ENCODE results near the gene NTM.

NTM gene

DNA sequence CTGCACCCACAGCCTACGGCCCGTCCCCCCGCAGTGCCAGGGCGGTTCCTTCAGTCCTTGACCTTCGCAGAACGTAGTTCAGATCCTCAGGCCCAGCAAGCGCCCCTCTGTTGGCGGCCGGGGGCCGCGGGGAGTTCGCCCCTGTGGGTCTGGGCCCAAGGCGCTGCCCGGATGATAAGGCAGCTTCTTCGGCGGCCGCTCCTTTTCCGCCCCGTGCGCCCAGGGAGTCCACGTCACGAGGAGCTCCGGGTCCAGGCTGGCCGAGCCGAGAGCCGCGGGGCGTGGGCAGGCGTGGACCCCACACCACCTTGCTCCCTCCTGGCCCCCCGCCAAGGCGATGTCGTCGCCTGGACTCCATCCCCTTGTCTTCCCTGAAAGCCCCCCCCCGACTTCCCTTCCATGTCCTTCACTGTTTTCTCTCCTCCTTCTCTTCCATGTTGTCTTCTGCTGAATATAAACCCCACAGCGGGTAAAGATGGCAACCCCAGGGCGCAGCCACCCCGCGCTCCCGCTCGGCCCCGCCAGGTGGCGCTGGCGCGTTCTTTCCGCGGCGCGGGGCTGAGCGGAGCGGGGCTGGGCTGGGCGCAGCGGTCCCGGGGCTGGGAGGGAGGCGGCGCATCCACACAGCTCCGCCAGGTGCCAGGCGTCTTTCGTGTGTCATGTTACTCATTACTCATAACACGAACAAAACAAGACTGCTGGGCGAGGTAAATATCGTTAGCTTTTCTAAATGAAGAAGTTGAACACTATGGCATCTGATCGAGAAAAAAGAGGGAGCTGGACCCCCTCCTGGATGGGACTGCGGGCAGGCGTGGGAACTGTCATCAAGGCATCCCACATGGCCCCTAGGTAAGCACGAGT lies 321.0 kb downstream of the NTM start:
- DNase-seq: peak in 1 of 2 experiments; percentile 11

DNA sequence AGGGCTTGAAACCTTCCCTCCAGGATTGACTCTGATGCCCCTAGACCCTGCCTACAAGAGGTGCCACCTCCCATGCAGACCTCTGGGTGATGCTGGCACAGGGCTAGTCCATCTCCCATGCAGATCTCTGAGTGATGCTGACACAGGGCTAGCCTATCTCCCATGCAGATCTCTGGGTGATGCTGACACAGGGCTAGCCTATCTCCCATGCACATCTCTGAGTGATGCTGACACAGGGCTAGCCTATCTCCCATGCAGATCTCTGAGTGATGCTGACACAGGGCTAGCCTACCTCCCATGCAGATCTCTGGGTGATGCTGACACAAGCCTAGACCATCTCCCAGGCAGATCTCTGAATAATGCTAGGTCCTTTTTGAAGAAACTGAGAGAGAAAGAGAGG lies 321.7 kb downstream of the NTM start:
- DNase-seq: no peak

DNA sequence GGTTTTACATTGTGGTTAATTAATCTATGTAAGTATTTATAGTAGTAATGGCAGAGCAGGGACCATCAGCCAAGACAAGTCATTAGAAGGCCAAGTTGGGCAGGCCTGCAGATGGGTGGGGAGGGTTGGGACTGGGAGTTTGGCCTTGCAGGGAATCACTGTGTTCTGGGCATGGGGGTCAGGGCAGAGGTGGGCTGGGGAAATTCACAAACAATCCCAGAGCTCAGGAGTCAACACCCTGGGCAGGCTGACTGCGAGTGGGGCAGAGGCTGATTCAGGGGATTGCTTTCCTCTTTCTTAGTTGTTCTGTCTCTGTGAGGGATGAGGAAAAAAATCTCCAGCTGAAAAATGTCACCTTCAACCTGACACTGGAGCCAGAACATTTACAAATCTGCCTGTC lies 322.5 kb downstream of the NTM start:
- DNase-seq: no peak

- no peak for DNase-seq
Observed at GRCh38 chr11:131693756-131694155, 323.3 kb downstream of the NTM start.

DNA sequence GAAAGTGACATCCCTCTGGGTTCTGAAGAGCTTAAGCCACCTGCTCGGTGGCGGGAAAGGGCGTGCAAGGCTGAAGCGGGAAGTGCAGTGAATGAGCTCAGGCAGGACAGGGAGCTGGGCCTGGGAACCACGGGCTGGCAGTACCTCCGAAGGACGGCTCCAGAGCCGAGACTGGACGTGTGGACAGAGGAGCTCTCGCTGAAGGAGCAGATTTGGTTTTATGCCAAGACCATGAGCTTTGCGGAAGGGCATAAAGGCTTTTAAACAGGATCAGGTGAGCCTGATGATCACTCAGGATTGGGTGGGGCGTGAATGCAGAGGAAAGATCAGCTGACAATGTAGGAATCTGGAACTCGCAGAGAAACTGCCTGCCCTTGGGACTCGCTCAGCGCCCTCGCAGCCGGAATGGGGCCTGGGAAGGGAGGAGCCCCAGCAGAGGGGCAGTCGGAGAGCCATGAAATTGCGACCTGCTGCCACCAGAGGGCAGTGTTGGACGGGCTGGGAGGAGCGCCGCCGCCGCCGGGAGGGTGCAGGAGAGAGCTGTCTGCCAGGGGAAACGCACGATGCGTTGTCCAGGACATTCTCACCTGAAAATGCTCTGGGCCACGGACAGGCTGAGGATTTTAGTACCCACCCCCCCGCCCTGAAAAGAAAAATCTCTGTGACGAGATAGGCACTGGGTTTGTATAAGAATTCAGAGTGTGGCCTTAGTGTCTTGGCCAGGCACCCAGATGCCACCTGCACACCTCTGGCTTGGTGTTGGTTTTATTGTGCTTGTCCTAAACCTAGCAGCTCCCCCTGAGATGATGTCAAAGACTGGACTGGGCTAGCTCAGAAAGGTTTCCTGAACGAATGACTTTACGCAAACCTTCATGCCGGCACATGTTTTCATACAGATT lies 324.4 kb downstream of the NTM start:
- peak; percentile 33 to 53 for DNase-seq

GRCh38 chr11:131695889-131696429 lies 325.5 kb downstream of the NTM start:
- DNase-seq: no peak

DNA sequence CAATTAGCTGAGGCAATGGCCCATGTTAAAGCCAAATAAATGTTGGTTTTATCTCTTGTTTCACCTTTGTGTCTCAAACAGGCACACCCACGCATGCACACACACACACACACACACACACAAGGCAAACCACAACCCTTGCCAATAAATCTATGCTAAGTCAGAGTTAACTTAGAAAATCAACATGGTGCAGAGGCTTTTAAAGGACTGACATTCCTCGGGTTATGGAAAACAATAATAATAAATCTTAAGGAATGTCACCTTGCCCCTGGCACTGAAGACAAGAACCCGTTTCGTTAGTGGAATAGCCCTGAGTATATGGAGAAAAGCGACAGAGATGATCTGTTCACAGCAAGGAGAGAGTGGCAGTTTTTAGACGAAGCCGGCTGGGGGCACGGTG lies 326.3 kb downstream of the NTM start:
- DNase-seq: no peak

DNA sequence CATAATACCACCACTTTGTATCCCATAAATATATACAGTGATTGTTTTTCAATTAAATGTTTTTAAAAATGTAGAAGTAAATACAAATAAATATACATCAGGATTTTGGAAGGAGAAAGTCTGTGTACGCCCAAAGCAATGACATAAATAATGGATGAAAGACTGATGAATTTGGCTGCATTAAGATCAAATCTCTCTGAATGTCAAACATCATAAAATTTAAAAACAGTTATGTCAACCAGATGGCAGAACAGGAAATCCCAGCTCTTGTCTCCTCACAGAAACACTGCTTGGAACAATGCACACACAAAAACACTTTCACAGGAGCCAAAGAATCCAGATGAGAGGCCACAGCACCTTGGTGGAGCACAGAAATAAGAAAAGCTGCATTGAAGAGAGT lies 332.9 kb downstream of the NTM start:
- DNase-seq: no peak

DNA sequence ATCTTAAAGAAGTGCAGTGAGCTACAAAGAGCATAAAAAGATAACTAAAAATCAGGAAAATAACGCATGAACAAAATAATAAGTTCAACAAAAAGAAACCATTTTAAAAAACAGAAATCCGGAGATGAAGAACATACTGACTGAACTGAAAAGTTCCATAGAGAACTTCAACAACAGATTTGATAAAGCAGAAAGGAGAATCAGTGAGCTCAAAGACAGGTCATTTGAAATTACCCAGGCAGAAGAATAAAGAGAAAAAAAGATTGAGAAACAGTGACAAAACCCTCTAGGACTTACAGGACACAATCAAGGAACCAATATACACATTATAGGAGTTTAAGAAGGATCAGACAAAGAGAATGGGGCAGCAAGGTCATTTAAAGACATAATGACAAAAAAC lies 334.3 kb downstream of the NTM start:
- DNase-seq: no peak

GRCh38 chr11:131710511-131710910 lies 340.1 kb downstream of the NTM start:
- DNase-seq: no peak

- DNase-seq: no peak
Observed at GRCh38 chr11:131712897-131713296, 342.5 kb downstream of the NTM start.

DNA sequence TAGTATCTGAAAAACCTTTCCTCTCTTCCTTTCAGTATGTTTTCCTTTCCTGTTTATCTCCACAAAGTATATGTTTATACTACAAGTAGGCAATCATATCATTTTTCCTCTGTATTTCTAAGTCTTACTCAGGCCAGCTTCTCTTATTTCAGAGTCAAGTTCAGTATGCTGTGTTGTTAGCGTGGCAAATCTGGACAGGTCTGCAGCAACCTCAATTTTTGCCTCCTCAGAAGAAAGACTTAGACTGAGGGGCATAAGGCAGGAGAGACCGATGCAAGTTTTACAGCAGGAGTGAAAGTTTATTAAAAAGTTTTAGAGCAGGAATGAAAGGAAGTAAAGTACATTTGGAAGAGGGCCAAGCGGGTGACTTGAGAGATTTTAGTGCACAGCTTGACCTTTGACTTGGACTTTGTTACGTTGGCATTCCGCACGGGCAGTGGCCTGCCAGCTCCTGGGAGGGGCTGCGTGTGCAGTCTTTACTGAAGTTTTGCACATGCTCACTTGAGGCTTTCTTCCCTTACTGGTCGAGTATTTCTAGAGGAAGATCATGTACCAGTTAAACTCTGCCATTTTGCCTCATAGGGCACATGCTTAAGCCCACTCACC lies 343.2 kb downstream of the NTM start:
- DNase-seq: no peak

DNA sequence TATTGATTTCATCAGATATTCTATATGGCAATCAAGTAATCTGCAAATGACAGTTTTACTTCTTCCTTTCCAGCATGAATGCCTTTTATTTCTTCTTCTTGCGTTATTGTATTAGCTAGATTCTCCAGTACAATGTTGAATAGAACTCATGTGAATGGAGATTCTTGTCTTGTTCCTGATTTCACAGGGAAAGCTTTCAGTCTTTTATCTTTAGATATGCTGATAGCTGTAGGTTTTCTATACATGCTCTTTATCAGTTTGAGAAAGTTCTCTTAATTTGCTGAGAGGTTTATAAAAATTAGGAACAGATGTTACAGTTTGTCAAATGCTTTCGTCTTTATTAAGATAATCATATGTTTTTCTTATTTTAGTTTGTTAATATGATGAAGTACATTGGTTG lies 347.2 kb downstream of the NTM start:
- DNase-seq: no peak

GRCh38 chr11:131723088-131723487 lies 352.7 kb downstream of the NTM start:
- no peak for DNase-seq

DNA sequence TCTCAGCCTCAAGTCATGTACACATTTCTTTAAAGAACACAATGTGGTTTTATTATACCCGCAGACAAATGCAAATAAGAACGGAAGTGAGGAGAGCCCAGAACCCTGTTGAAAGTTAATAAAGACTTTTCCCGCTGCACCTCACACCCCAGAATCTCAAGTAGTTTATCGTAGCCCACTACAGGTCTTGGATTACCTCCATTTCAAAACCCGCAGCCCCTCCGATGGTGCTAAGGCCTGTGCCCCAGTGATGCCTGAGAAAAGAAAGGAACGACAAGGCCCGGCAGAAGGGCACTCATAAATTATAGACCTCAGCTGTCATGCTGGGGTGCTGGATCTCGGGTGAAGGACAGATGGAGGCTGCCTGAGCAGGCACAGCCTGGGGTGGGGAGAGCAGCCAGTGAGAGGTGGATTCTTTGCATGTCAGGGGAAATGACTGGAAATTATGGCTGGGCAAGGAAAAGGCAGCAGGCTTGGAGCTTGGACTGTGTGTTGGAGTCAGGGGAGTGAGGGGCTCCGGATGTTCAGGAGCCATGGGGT lies 354.1 kb downstream of the NTM start:
- DNase-seq: no peak

- DNase-seq: no peak
Observed at GRCh38 chr11:131734871-131735270, 364.5 kb downstream of the NTM start.

- no peak for DNase-seq
Observed at GRCh38 chr11:131737357-131737756, 366.9 kb downstream of the NTM start.

DNA sequence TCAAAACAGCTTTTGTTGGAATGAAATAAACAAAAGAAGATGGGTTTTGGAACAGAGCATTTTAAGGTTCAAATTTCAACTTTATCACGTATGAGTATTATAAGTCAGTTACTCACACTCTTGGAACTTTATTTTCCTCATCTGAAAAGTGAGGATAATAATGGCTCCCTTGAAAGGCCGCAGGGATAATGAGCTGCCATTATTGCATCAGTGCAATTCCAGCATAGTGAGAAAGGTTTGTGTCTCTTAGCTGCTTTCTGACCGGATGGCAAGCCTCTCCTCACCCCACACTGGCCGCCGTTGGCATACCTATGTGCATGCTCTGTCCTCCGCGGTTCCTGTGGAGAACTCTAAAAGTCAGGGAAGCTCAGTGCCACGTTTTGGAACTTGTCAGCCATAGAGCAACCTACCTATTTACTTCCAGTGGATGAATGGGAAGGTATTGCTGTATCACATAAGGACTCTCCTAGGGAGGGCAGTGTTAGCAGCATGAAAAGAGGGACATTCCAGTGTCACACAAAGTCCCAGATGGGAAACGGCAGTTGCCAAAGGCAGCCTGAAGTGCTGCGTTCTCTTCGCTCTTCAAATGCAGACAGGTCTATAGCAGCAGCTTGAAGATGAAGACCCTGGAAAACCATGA lies 368.9 kb downstream of the NTM start:
- no peak for DNase-seq

GRCh38 chr11:131744847-131745246 lies 374.4 kb downstream of the NTM start:
- no peak for DNase-seq

DNA sequence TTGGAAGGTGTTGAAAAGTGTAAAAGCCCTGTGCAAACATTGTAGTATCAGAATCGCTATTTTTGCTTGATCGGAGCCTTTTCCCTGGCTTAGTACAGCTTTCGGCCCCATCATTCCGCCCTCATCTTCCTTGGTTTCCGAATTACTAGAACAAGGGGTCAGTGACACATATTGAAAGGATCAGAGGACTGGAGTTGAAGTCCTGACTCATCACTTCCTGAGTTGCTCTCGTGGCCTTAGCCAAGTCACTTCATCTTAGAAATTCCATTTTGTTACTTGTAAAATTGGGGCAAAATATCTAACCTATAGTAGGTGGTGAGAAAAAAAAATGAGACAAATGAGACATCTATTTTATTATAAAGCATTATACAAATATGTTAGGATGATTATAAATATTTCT lies 375.0 kb downstream of the NTM start:
- DNase-seq: no peak

GRCh38 chr11:131746201-131746600 lies 375.8 kb downstream of the NTM start:
- DNase-seq: no peak

All from stimulated activated CD4-positive, alpha-beta T cell treated with anti-CD3 and anti-CD28 coated beads, Interleukin-4, amount 100 ng/mL, for 4 hours (primary cell).